GM19395 (cell line): ENCODE data around the gene PTPRD.

ENCODE experiments used
- ATAC-seq: cut with Tn5 transposase; IDR thresholded peaks from one replicate; pipeline ENCODE4 v1.9.1; 2021; ENCODE audit warnings: mild to moderate bottlenecking, moderate library complexity; ENCODE audit not compliant: unreplicated experiment

Gene PTPRD

DNA sequence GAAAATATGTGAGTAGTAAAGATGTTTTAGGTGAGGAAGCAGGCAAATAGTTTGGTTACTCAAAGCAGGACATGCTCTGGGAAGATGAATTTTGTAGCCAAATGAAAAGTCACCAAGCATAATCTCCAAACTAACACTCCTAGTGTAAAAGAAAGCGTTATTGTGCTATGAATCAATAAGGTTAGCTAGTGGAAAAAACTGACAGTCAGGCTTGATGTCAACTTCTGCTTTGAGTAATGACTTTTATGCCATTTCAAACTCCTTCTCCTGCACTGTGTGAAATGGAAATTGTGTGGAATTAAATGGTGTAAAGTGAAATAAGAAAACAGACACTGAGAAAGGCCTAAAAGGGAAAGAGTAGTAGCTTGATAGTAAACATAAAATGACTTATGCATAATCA lies 2176.0 kb downstream of the PTPRD start:
- ATAC-seq, result no peak

DNA sequence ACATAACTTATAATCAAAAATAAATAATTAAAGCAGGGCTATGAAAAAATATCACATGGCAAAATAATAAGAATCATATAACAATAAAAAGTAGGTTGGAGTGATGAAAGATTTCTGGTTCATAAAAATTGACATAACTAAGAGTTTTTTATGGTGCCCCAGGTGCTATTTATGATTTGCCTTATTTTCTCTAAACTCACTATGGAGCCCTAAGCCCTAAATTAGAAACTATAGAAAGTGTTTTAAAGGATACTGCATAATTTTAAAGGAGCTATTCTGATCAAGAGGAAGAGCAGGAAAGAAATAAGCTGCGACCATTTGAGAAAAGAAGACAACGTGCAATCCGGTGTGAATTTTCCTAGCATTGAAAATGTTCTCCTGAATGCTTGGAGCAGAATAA lies 2178.2 kb downstream of the PTPRD start:
- no peak for ATAC-seq

DNA sequence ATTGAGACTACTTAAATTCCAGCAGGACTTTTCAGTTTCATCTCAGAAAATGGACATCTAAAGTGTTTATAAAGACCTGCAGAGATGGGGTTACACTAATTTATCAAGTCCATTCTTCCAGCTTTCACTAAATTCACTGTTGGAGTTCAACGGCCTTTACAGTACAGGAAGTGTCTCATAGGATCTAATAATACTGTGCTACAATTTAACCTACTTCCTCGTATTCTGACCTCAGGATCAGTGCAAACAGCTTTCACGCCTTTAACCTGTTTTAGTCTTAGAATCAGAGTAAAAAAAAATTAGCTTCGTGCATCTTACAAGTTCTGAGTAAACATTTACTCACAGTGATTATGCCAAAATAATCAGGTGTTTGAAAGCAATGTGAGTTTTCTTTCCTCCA lies 2180.6 kb downstream of the PTPRD start:
- ATAC-seq, result no peak

- ATAC-seq, result no peak
Observed at GRCh38 chr9:8431505-8431904, 2181.3 kb downstream of the PTPRD start.

GRCh38 chr9:8430945-8431344 lies 2181.9 kb downstream of the PTPRD start:
- no peak for ATAC-seq

DNA sequence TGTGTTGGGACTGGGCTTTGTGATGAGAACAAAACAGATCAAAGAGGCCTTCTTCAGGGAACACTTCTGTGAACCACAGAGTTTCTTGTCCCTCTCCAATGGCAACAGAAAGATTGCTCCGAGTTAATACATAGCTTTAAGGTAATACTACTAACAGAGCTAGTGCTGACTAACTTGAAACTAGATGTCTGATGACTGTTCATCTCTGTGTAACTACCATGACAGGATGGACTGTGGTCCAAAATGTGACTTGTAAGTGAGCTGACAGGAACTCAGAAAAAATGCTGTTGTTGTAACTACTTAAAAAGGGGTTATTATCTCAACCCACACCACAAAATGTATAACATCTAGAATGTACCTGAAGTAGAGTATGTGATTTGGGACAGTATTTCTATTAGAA lies 2183.0 kb downstream of the PTPRD start:
- ATAC-seq, result no peak

DNA sequence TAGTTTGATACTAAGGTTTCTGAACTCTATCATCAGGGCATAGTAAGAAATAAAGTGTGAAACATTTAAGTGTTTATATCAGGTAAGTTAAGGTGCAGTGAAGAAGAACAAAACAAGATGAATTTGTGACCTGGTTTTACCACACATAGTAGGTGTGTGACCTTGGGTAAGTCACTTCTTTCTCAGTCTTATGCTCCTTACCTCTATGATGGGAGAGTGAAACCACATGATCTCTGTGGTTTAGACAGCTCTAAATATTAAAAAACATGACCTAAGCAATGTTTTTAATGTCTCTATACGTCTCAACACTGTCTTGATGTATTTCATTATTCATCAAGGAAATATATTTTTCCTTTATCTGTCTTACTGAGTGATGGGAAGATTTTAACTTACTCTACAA lies 2183.6 kb downstream of the PTPRD start:
- no peak for ATAC-seq

DNA sequence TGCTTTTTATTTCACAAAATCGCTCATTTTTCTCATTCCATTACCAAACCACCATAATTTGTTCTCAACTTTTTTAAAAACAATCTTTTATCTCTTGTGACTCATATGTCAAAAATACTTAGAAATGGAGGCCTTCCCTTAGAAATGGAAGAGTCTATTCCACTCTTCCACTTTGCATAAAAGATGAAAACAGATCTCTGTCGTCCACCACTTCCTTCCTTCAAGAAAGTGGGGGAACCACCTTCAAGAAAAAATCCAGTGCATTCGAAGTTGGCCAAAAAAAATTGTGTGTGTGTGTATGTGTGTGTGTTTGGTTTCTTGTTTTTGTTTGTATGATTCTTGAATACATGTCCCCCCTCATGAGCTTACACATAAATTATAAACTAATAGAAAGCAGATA lies 2184.4 kb downstream of the PTPRD start:
- no peak for ATAC-seq

- ATAC-seq, result no peak
Observed at GRCh38 chr9:8424786-8425410, 2187.9 kb downstream of the PTPRD start.

DNA sequence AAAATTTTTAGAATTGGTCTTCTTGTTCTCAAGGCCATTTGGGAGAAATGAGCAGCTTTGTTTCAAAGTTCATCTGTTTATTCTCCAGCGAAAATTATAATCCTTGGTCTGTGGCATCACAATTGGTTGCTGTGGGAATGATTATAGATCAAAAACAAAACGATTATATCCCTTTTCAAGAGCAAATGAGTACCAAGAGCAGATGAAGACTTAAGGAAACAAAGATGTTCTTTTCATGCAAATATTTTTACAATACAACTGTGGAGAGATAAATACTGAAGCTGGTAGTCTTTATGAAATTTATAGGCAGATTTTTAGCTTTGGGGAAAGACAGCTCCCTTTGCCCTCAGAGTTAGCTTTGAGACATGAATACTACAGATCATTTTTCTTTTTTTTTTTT lies 2192.4 kb downstream of the PTPRD start:
- ATAC-seq, result no peak

- ATAC-seq, result no peak
Observed at GRCh38 chr9:8419596-8420275, 2193.1 kb downstream of the PTPRD start.

- ATAC-seq, result no peak
Observed at GRCh38 chr9:8417341-8417740, 2195.5 kb downstream of the PTPRD start.

DNA sequence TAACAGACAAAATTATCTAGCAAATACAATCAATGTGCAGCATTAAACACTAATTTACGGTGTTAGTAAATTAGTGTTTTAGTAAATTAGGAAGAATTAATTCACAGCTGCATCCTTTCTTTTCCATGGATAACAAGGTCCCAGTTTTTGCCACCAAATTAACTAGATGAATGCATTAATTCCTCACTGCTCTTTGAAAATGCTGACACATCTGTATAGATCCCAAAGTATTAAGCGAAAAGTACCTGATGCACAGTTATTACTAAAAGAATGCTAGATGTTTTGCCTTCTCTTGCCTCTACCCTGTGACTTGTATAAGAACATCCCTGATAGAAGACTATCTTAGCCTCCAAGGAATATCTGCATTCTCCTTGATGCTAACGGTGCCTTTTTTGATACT lies 2200.5 kb downstream of the PTPRD start:
- no peak for ATAC-seq

GRCh38 chr9:8408575-8409190 lies 2204.1 kb downstream of the PTPRD start:
- no peak for ATAC-seq

DNA sequence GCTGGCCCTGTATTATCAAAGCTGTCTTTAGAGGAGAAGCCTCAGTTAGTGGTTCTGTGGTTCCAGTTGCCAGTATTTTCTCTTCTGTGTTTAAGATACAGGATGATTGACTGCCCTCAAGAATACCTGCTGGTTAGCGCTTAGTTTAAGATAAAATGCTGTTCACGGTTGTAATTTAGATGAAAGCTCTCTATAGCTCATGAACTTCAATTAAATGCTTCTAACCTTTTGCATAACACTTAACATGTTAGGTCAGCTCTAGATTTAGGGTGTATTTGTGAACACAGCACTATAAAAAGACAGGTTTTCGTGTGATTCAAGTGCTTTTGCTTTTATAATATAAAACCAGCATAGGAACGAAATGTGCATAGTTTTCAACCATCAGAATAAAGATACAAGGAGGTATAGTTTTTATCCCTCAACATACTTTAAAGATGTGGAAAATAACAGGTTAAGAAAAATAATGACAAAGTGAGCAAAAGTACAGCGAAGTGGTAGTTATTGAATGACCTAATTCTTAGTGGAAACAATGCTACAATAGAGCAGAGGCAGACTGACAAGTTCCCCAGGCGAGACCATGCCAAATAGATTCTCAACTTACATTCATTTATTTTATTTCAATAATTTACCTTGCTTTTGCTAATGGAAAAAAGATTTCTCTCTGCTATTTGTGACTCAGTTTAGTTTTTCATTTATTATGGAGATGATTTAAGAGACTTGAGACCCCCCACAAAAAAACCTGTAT lies 2210.7 kb downstream of the PTPRD start:
- ATAC-seq, result no peak

GRCh38 chr9:8400378-8400777 lies 2212.4 kb downstream of the PTPRD start:
- no peak for ATAC-seq

DNA sequence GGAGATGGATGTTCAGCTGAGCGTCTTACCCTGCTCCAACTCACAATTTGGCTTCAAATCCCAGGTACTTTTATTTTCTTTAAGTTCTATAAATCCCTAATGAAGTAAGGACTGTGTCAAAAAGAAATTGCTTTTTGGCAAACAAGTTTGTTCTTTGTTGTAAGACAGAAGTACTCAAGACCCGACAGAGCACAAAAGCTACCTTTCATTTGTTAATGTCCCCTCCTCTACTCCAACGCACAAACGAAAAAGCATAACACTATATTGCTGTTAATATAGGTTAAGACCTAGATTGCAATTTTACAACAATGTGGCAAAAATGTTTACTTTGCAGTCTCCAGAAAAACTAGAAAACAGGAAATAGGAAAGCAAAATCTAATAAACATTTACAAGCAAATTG lies 2217.8 kb downstream of the PTPRD start:
- no peak for ATAC-seq

DNA sequence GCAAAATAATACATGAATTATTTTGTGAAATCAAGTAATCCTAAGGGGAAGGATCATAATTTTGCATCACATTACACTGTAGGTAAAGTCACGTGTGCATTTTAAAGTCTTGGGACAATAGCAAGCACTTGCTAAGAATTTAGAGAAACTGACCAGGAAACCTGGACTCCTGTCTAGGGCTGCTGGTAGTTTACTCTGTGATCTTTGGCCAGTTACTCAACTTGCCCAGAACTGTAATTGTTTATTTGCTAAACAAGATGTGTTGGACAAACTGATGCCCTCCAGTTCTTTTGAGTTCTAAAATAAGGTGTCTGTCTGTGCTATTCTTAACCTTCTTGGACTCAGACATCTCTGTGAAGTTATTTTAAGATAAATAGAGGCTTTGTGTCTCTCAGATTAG lies 2218.5 kb downstream of the PTPRD start:
- ATAC-seq, result no peak

DNA sequence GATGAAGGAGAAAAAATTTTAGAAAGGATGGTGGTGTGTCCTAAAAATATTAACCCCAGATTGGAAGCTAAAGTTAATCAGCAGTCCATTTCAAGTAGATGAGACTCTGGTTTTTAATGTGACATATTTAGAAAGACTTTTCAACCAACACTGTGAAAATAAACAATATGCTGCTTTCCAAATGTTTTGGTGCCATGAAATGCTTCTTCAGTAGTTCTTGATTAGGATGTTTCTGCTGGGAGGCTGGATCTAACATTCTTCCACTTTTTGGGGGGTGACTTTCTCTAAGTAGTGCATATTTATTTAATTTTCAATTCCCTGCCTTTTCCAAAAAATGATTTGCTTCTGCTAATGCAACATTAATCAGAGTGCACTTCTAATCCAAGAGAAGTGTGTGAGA lies 2219.9 kb downstream of the PTPRD start:
- no peak for ATAC-seq

GRCh38 chr9:8391566-8391965 lies 2221.2 kb downstream of the PTPRD start:
- ATAC-seq, result no peak

DNA sequence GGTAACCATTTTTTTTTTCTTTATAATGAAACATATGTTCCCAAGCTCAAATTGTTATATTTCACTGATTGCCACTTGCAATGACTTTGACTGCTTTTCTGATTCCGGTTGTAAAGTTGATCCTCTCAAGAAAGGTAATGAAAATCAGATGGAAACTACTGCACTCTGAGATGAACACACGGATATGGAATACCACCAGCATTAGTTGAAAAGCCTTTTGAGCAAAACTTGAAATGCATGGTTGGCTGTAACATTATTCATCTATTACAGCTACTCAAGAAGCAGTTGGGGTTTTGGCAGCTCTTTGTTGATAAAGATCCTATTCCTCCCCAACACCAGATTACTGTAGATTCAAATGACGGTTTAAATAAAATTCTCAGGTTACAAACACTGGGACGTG lies 2221.7 kb downstream of the PTPRD start:
- ATAC-seq, result no peak

- ATAC-seq, result no peak
Observed at GRCh38 chr9:8390571-8390970, 2222.2 kb downstream of the PTPRD start.
